Activated T-helper 1 cell treated with anti-CD3 and anti-CD28 coated beads, Interleukin-2, amount 50 U/mL, for 16 hours (primary cell): ENCODE measurements around the gene TINAGL1.
A peak's percentile ranks its signal among the peaks of the same experiment; 100 is the strongest.
"Not testable (repeated sequence)": the region's sequence is repeated elsewhere in the genome, so short reads cannot be mapped to it uniquely, and the experiment has no call there.

ENCODE experiments used
- DNase-seq, 2 donors: peaks; one replicate each; pipeline ENCODE4 v3.0.0-alpha.2; 2020; ENCODE audit warnings: low read depth in 1 of 2, low spot score in 1 of 2

Gene TINAGL1

GRCh38 chr1:31583995-31584868 lies 7.9 kb downstream of the TINAGL1 start:
- no peak for DNase-seq

GRCh38 chr1:31584869-31585735 lies 8.8 kb downstream of the TINAGL1 start:
- DNase-seq = no peak

DNA sequence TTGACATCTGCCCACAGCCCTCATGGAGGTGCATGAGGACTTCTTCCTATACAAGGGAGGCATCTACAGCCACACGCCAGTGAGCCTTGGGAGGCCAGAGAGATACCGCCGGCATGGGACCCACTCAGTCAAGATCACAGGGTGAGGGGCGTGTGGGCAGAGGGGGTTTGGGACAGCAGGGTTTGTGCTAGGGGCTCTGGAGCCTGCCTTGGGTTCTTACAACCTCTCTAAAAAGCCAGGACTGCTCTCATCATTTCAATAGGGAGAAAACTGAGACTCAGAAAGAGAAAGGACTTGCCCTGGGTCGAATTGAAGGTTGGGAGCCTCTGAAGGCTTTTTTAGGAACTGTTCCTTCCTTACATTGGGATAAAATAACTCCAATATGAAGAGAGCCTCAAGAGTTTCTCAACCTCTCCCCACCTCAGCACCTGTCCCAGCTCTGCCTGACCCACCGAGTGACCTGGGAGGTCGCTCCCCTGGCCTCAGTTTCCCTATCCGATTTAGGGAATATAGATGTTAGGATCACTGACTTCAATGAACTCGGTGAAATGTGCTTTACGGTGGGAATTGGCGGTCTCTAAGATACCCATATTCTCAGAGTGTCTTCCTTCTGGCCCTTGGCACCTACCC lies 9.5 kb downstream of the TINAGL1 start:
- no peak for DNase-seq

- DNase-seq = no peak
Measured at GRCh38 chr1:31586376-31587327, 10.3 kb downstream of the TINAGL1 start.

- DNase-seq = not testable (repeated sequence)
Measured at GRCh38 chr1:31587328-31587699, 11.0 kb downstream of the TINAGL1 start.

- DNase-seq = no peak
Measured at GRCh38 chr1:31587720-31588423, 11.6 kb downstream of the TINAGL1 start.

DNA sequence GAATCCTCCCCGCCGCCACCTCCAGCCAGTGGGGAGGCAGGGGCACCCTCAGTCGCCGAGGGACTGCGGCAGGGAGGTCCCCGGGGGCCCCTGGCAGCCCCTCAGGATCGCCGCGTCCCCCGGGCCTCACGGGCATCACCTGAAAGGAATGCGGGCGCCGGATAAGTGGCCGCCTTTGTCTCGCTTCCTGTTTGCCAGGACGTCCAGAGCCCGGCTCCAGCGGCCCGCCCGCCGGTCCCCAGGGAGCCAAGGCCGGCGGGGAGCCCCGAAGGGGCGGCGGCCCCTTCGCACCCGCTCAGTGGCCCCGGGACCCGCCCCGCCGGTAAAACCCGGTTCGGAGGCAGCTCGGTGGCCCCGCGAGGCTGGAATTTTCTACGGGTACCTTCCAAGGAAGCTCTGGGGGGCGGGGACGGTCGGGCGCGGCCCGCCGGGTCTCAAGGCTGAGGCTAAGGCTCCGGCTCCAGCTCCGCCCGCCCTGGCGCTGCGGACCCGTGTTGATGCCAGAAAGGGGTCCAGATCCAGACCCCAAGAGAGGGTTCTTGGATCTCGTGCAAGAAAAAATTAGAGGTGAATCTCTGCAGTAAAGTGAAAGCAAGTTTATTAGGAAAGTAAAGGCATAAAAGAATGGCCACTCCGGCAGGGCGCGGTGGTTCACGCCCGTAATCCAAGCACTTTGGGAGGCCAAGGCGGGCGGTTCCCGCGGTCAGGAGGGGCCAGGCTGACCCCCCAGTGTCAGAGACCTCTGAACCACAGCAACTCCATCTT lies 12.6 kb downstream of the TINAGL1 start:
- no peak for DNase-seq

DNA sequence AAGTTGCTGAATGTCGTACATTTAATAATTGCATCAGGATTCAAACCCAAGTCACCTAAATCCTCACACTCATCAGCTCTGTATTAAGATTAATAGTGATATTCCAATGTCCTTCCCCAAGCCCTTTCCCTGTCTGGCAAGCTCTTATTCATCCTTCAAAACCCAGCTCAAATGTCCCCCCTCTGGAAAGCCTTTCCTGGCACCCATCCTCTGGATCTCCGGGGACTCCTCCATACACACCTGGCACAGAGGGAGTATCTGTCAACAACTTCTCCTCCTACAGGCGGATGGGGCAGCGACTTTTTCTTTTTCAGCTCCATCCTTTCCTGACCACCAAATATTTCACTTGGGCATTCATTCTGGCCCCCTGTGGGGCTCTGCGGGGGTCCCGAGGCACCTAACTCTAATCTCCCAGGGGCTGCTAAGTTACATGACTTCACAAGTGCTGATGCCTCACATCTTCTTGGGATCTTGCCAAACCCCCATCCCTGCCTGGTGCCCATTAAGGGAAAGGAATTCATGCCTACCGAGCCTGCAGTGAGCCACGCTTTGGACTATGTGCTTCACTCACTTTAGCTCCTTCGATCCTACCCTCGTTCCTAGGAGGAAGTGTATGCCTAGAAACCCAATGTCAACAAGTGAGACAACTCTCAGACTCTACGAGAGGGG lies 15.2 kb downstream of the TINAGL1 start:
- DNase-seq = no peak

GRCh38 chr1:31592132-31592531 lies 15.8 kb downstream of the TINAGL1 start:
- no peak for DNase-seq

DNA sequence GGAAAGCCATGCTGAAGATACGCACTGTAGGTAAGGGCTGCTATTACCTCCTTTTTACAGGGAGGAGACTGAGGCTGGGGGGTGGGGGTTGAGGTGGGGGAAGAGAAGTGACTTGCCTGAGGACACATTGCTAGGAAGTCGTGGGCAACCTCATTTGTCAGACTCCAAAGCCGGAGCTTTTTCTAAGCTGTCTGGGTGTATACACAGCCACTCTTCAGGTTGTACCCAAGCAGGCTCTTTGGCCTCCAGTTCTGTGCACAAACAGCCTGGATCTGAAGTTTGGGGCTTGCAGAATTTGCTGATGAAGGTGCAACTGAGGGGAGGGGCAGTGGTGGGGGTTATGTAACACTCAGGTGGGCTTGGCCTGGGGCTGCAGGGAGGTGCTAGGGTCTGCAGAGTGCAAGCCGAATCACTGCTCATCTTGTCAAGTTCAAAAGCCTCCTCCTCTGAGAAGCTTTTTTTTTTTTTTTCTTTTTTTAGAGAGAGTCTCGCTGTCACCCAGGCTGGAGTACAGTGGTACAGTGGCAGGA lies 16.9 kb downstream of the TINAGL1 start:
- DNase-seq = no peak

GRCh38 chr1:31593770-31594632 lies 17.7 kb downstream of the TINAGL1 start:
- peak in 1 of 2 donors; percentile 48 for DNase-seq

DNA sequence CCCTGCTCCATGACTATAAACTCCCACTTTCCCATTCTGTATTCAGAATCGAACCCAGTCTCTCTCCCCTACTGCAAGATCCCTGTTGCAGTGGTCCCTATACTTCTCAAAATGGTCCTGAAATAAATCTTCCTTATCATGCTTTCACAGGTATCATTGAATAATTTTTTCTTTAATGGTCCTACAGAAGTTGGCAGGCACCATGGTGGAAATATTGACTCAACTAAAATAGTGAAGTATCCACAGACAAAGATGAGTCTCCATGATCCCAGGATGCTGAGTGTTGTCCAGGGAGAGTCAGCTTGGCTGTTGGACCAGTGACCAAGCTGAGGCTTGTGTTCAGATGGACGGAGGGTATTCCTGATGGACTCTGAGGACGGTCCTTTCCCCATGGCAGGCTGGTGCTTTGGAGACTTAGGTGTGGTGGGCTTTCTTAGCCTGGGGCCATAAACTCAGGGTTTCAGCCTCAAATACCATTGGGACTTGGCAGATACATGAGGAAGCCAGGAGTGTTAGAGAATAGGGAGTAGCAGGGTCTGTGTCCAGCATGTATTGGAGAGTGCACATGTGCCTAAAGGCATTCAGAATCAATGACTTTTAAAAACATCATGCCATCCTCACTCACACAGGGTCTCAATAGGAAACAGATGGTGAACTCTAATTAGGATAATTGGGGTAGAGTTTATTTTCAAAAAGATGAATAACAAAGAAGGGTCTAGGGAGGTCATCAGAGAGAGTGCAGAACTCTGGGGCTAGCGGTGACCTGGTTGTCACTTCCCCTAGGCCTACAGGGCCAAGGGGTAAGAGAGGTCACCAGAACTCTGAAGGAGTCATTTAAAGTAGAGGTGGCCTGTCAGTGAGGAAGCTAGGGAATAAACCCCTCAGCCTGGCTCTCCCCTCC lies 19.8 kb downstream of the TINAGL1 start:
- no peak for DNase-seq

DNA sequence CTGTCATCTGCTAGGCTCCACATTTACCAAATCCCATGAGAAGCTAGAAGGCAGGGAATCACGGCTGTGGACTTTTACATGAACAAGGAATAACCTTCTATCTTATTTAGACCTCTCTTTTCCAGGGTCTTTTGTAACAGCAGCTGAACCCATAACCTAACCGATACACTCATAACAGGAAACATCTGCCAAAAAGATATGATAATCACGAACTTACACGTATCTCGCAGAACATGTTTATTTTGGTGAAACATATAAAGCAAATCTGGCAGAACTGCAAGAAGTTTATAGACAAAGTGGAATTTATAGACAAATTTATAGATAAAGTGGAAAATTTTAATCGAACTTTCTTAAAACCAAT lies 20.4 kb downstream of the TINAGL1 start:
- DNase-seq = no peak

DNA sequence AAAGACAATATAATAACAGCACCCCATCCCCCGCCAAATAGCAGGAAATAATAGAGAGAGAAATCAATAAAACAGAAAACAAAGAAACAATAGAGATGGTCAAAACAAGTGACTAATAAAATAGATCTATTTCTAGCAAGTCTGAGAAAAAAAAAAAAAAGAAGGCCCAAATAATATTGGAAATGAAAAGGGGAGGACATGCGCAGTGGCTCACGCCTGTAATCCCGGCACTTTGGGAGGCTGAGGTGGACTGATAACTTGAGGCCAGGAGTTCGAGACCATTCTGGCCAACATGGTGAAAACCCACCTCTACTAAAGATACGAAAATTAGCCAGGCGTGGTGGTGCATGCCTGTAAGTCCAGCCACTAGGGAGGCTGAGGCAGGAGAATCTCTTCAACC lies 22.7 kb downstream of the TINAGL1 start:
- no peak for DNase-seq

GRCh38 chr1:31600641-31601040 lies 24.3 kb downstream of the TINAGL1 start:
- DNase-seq = no peak

DNA sequence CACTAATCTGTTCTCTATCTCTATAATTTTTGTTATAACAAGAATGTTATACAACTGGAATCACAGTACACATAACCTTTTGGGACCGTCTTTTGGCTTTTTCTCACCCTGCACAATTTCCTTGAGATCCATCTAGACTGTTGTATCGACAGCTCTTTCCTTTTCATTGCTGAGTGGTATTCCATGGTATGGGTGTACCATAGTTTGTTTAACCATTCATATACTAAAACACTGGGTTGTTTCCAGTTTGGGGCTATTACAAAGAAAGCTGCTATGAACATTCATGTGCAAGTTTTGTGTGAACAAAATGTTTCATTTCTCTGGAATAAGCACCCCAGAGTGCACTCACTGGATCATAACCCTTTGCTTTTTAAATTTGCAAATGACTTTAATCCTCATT lies 25.8 kb downstream of the TINAGL1 start:
- no peak for DNase-seq
